PC-9 (cell line): ENCODE results near the gene ANKRD44.

ENCODE experiments used
- EZH2 ChIP-seq: fragments of 200-600 bp; sonication (generic); IDR thresholded peaks from 2 replicates; pipeline ENCODE4 v1.8.0; 2017; ENCODE audit warnings: antibody characterized with exemption, low read depth
- TF ChIP-seq, protein P1 (sequence below): fragments of 200-600 bp; sonication (generic); conservative IDR thresholded peaks from 2 replicates; pipeline ENCODE4 v1.6.1; 2017; ENCODE audit warnings: mixed run types, antibody characterized with exemption, mild to moderate bottlenecking, moderate library complexity

- TF ChIP-seq, protein P1, sequence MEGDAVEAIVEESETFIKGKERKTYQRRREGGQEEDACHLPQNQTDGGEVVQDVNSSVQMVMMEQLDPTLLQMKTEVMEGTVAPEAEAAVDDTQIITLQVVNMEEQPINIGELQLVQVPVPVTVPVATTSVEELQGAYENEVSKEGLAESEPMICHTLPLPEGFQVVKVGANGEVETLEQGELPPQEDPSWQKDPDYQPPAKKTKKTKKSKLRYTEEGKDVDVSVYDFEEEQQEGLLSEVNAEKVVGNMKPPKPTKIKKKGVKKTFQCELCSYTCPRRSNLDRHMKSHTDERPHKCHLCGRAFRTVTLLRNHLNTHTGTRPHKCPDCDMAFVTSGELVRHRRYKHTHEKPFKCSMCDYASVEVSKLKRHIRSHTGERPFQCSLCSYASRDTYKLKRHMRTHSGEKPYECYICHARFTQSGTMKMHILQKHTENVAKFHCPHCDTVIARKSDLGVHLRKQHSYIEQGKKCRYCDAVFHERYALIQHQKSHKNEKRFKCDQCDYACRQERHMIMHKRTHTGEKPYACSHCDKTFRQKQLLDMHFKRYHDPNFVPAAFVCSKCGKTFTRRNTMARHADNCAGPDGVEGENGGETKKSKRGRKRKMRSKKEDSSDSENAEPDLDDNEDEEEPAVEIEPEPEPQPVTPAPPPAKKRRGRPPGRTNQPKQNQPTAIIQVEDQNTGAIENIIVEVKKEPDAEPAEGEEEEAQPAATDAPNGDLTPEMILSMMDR = no peak
- TF ChIP-seq EZH2 = no peak
Observed at GRCh38 chr2:197306696-197307040, 3.9 kb downstream of the ANKRD44 start.
